ENCODE results near the gene MKRN1. TPM values are rescaled to one million over a fixed set of nuclear protein-coding genes. Genes with fewer than 3 reads are reported as not detected.
"Not testable (repeated sequence)": the region's sequence is repeated elsewhere in the genome, so short reads cannot be mapped to it uniquely, and the experiment has no call there.

Gene MKRN1
- total RNA-seq, 5 donors from 2014 or later (not counting 1 experiment from before 2014, with no cell fraction given) = 108 to 146 (median 137) TPM

GRCh38 chr7:140519007-140519399, 39.7 kb upstream of the MKRN1 start:
- H3K4me3 Mint-ChIP-seq = no peak overlapping the region
- DNase-seq = no peak
- no peaks in the 10 kb centered on the region for H3K36me3 ChIP-seq (ENCODE audit: control insufficient read depth in 2 of 2, extremely low read depth in 1 of 2, insufficient read depth in 1 of 2, low read length in 1 of 2)
- ChIA-PET POLR2A (no interaction called here), CTCF (interaction anchor here (0.6 to 1.1 kb wide), 3 partner anchors 118 to 902 kb away, joined by 3 to 4 read pairs (median 3); no protein-coding TSS in a partner anchor)
- no peak overlapping the region for H3K27ac ChIP-seq (ENCODE audit: low read length)
- WGBS (ENCODE audit: insufficient coverage) = 79% methylated on average over 7 of the region's 7 CpGs
- no peak overlapping the region for H3K27ac Mint-ChIP-seq
- peaks cover 0 to 4% of the 10 kb centered on the region in 2 experiments for H3K4me1 ChIP-seq (ENCODE audit: control insufficient read depth in 1 of 2, extremely low read depth in 1 of 2, insufficient read depth in 2 of 2, low read length in 2 of 2)
- H3K27me3 ChIP-seq (replicated peaks in 1 of 2; ENCODE audit: control insufficient read depth in 2 of 2, extremely low read depth in 1 of 2, insufficient read depth in 2 of 2, low read length in 1 of 2) = peaks cover 0 to 35% of the 10 kb centered on the region in 2 experiments
- H3K9me3 ChIP-seq = no peaks in the 10 kb centered on the region
- H3K27me3 Mint-ChIP-seq = peaks cover 6 to 12% of the 10 kb centered on the region in 2 donors
- H3K4me3 ChIP-seq (ENCODE audit: control insufficient read depth in 1 of 2, extremely low read depth in 1 of 2, low read length in 1 of 2) = no peak overlapping the region
- ATAC-seq (replicated peaks in 1 of 4) = no peak
- no peaks in the 10 kb centered on the region for H3K36me3 Mint-ChIP-seq
- no peaks in the 10 kb centered on the region for H3K9me3 Mint-ChIP-seq
- H3K4me1 Mint-ChIP-seq = peaks cover 4 to 7% (median 5%) of the 10 kb centered on the region in 3 donors

- Histone ChIP-seq H3K9me3 (no peaks in the 10 kb centered on the region), H3K27me3 (replicated peaks in 1 of 2; ENCODE audit: control insufficient read depth in 2 of 2, extremely low read depth in 1 of 2, insufficient read depth in 2 of 2, low read length in 1 of 2) (peaks cover 0 to 35% of the 10 kb centered on the region in 2 experiments), H3K4me3 (ENCODE audit: control insufficient read depth in 1 of 2, extremely low read depth in 1 of 2, low read length in 1 of 2) (no peak overlapping the region), H3K4me1 (ENCODE audit: control insufficient read depth in 1 of 2, extremely low read depth in 1 of 2, insufficient read depth in 2 of 2, low read length in 2 of 2) (peaks cover 0 to 4% of the 10 kb centered on the region in 2 experiments), H3K36me3 (ENCODE audit: control insufficient read depth in 2 of 2, extremely low read depth in 1 of 2, insufficient read depth in 1 of 2, low read length in 1 of 2) (no peaks in the 10 kb centered on the region), H3K27ac (ENCODE audit: low read length) (no peak overlapping the region)
- H3K4me3 Mint-ChIP-seq = no peak overlapping the region
- ChIA-PET POLR2A (no interaction called here), CTCF (interaction anchor here (0.5 to 1.1 kb wide), 5 partner anchors 41 to 864 kb away, joined by 3 to 4 read pairs (median 4); no protein-coding TSS in a partner anchor)
- no peaks in the 10 kb centered on the region for H3K9me3 Mint-ChIP-seq
- DNase-seq (no peak), ATAC-seq (replicated peaks in 1 of 4) (no peak)
- H3K4me1 Mint-ChIP-seq = peaks cover 4 to 5% (median 4%) of the 10 kb centered on the region in 3 donors
- no peaks in the 10 kb centered on the region for H3K36me3 Mint-ChIP-seq
- H3K27ac Mint-ChIP-seq = no peak overlapping the region
- peaks cover 6 to 12% of the 10 kb centered on the region in 2 donors for H3K27me3 Mint-ChIP-seq
- WGBS (ENCODE audit: insufficient coverage) = 94% methylated on average over 7 of the region's 15 CpGs
Measured at GRCh38 chr7:140518370-140519006, 39.2 kb upstream of the MKRN1 start.

GRCh38 chr7:140517546-140518369, 38.5 kb upstream of the MKRN1 start:
- H3K9me3 Mint-ChIP-seq = no peaks in the 10 kb centered on the region
- 54% methylated on average over 23 of the region's 31 CpGs for WGBS (ENCODE audit: insufficient coverage)
- H3K4me3 Mint-ChIP-seq = no peak overlapping the region
- no peak overlapping the region for H3K27ac ChIP-seq (ENCODE audit: low read length)
- peak; percentile 12 to 72 (median 42) for DNase-seq
- peaks cover 4 to 5% (median 4%) of the 10 kb centered on the region in 3 donors for H3K4me1 Mint-ChIP-seq
- peak; percentile 48 to 69 (median 53) for ATAC-seq (replicated peaks in 1 of 4)
- CTCF ChIA-PET = interaction anchor here (0.5 to 1.2 kb wide), 7 partner anchors 21 to 875 kb away, joined by 3 to 4 read pairs (median 3); no protein-coding TSS in a partner anchor
- H3K36me3 ChIP-seq (ENCODE audit: control insufficient read depth in 2 of 2, extremely low read depth in 1 of 2, insufficient read depth in 1 of 2, low read length in 1 of 2) = no peaks in the 10 kb centered on the region
- no peak overlapping the region for H3K4me3 ChIP-seq (ENCODE audit: control insufficient read depth in 1 of 2, extremely low read depth in 1 of 2, low read length in 1 of 2)
- H3K27me3 ChIP-seq (replicated peaks in 1 of 2; ENCODE audit: control insufficient read depth in 2 of 2, extremely low read depth in 1 of 2, insufficient read depth in 2 of 2, low read length in 1 of 2) = peaks cover 0 to 35% of the 10 kb centered on the region in 2 experiments
- no peaks in the 10 kb centered on the region for H3K9me3 ChIP-seq
- no peak overlapping the region for H3K27ac Mint-ChIP-seq
- no peaks in the 10 kb centered on the region for H3K36me3 Mint-ChIP-seq
- H3K4me1 ChIP-seq (ENCODE audit: control insufficient read depth in 1 of 2, extremely low read depth in 1 of 2, insufficient read depth in 2 of 2, low read length in 2 of 2) = peaks cover 0 to 4% of the 10 kb centered on the region in 2 experiments
- POLR2A ChIA-PET = no interaction called here
- peaks cover 6 to 12% of the 10 kb centered on the region in 2 donors for H3K27me3 Mint-ChIP-seq

GRCh38 chr7:140512317-140513000, 33.2 kb upstream of the MKRN1 start:
- H3K27me3 ChIP-seq (replicated peaks in 1 of 2; ENCODE audit: control insufficient read depth in 2 of 2, extremely low read depth in 1 of 2, insufficient read depth in 2 of 2, low read length in 1 of 2) = peaks cover 0 to 15% of the 10 kb centered on the region in 2 experiments
- WGBS (ENCODE audit: insufficient coverage) = 66% methylated on average over 8 of the region's 9 CpGs
- no peaks in the 10 kb centered on the region for H3K9me3 Mint-ChIP-seq
- H3K4me1 ChIP-seq (ENCODE audit: control insufficient read depth in 1 of 2, extremely low read depth in 1 of 2, insufficient read depth in 2 of 2, low read length in 2 of 2) = no peaks in the 10 kb centered on the region
- H3K36me3 Mint-ChIP-seq = no peaks in the 10 kb centered on the region
- ATAC-seq (replicated peaks in 1 of 4) (no peak), DNase-seq (no peak)
- no peaks in the 10 kb centered on the region for H3K36me3 ChIP-seq (ENCODE audit: control insufficient read depth in 2 of 2, extremely low read depth in 1 of 2, insufficient read depth in 1 of 2, low read length in 1 of 2)
- no peaks in the 10 kb centered on the region for H3K4me1 Mint-ChIP-seq
- no peak overlapping the region for H3K4me3 ChIP-seq (ENCODE audit: control insufficient read depth in 1 of 2, extremely low read depth in 1 of 2, low read length in 1 of 2)
- ChIA-PET POLR2A (interaction anchor here in 1 of 2 donors (0.7 kb wide), 1 partner anchor 11 kb away, joined by 3 read pairs; no protein-coding TSS in a partner anchor), CTCF (no interaction called here)
- no peaks in the 10 kb centered on the region for H3K9me3 ChIP-seq
- no peak overlapping the region for H3K4me3 Mint-ChIP-seq
- no peak overlapping the region for H3K27ac Mint-ChIP-seq
- H3K27me3 Mint-ChIP-seq = peaks cover 0 to 5% of the 10 kb centered on the region in 2 donors
- no peak overlapping the region for H3K27ac ChIP-seq (ENCODE audit: low read length)

GRCh38 chr7:140509789-140510188, 30.5 kb upstream of the MKRN1 start:
- POLR2A ChIA-PET = no interaction called here
- H3K27ac ChIP-seq (ENCODE audit: low read length) = no peak overlapping the region
- Mint-ChIP-seq H3K4me3 (no peak overlapping the region), H3K27ac (no peak overlapping the region), H3K27me3 (no peaks in the 10 kb centered on the region), H3K9me3 (no peaks in the 10 kb centered on the region), H3K36me3 (no peaks in the 10 kb centered on the region), H3K4me1 (no peaks in the 10 kb centered on the region)
- peaks cover 0 to 4% of the 10 kb centered on the region in 2 experiments for H3K27me3 ChIP-seq (replicated peaks in 1 of 2; ENCODE audit: control insufficient read depth in 2 of 2, extremely low read depth in 1 of 2, insufficient read depth in 2 of 2, low read length in 1 of 2)
- H3K4me3 ChIP-seq (ENCODE audit: control insufficient read depth in 1 of 2, extremely low read depth in 1 of 2, low read length in 1 of 2) = no peak overlapping the region
- no peaks in the 10 kb centered on the region for H3K4me1 ChIP-seq (ENCODE audit: control insufficient read depth in 1 of 2, extremely low read depth in 1 of 2, insufficient read depth in 2 of 2, low read length in 2 of 2)
- H3K9me3 ChIP-seq = no peaks in the 10 kb centered on the region
- ATAC-seq (replicated peaks in 1 of 4) (no peak), DNase-seq (no peak)
- CTCF ChIA-PET = no interaction called here
- 51% methylated on average over 2 of the region's 5 CpGs for WGBS (ENCODE audit: insufficient coverage)
- no peaks in the 10 kb centered on the region for H3K36me3 ChIP-seq (ENCODE audit: control insufficient read depth in 2 of 2, extremely low read depth in 1 of 2, insufficient read depth in 1 of 2, low read length in 1 of 2)

- H3K4me1 ChIP-seq (ENCODE audit: control insufficient read depth in 1 of 2, extremely low read depth in 1 of 2, insufficient read depth in 2 of 2, low read length in 2 of 2); ATAC-seq (replicated peaks in 1 of 4); H3K4me3 Mint-ChIP-seq; H3K36me3 ChIP-seq (ENCODE audit: control insufficient read depth in 2 of 2, extremely low read depth in 1 of 2, insufficient read depth in 1 of 2, low read length in 1 of 2); H3K27ac Mint-ChIP-seq; H3K27me3 ChIP-seq (replicated peaks in 1 of 2; ENCODE audit: control insufficient read depth in 2 of 2, extremely low read depth in 1 of 2, insufficient read depth in 2 of 2, low read length in 1 of 2); H3K9me3 ChIP-seq; H3K9me3 Mint-ChIP-seq; H3K27me3 Mint-ChIP-seq; H3K27ac ChIP-seq (ENCODE audit: low read length); POLR2A ChIA-PET; H3K4me3 ChIP-seq (ENCODE audit: control insufficient read depth in 1 of 2, extremely low read depth in 1 of 2, low read length in 1 of 2); H3K36me3 Mint-ChIP-seq; DNase-seq; H3K4me1 Mint-ChIP-seq: not testable (repeated sequence)
- CTCF ChIA-PET = interaction anchor here in 1 of 2 donors (0.6 kb wide), 1 partner anchor 71 kb away, joined by 4 read pairs; no protein-coding TSS in a partner anchor
- 97% methylated on average over 5 of the region's 6 CpGs for WGBS (ENCODE audit: insufficient coverage)
Measured at GRCh38 chr7:140507556-140507955, 28.3 kb upstream of the MKRN1 start.
